A673 (cell line): ENCODE results near the gene CAB39. TPM values are rescaled to one million over a fixed set of nuclear protein-coding genes. Genes with fewer than 3 reads are reported as not detected.

Experiments used
- BruUV-seq: library from RNA; stranded (reverse); fragments of 400-500 nt; replicated peaks from 2 replicates; lab custom pipeline; 2021; lab: Mats Ljungman, UMichigan
- CTCF ChIA-PET: fragments of 300-600 bp; sonication (Branson Sonifier 250); formaldehyde crosslinking; loops from one replicate; lab custom pipeline; 2022; ENCODE audit warnings: antibody characterized with exemption; lab: Charles Lee
- POLR2A ChIA-PET: fragments of 300-600 bp; sonication (Branson Sonifier 250); formaldehyde crosslinking; loops from one replicate; lab custom pipeline; 2022; ENCODE audit warnings: antibody characterized with exemption; ENCODE audit not compliant: low non-redundant PET; lab: Charles Lee
- DNase-seq: peaks from one replicate; pipeline ENCODE4 v3.0.0-alpha.2; 2015; ENCODE audit warnings: low spot score
- H3K27ac ChIP-seq: fragments of 200-600 bp; sonication (generic); 2 replicates; pipeline ENCODE4 v1.5.1; 2016; ENCODE audit warnings: mixed run types, low read depth, mild to moderate bottlenecking, mixed read lengths, antibody characterized with exemption, low read length; ENCODE audit not compliant: poor library complexity, severe bottlenecking
- H3K27me3 ChIP-seq: fragments of 200-600 bp; sonication (generic); replicated peaks from 2 replicates; pipeline ENCODE4 v1.6.1; 2017; ENCODE audit warnings: mixed run types, low read depth, mild to moderate bottlenecking, mixed read lengths, antibody characterized with exemption, low read length; ENCODE audit not compliant: insufficient read depth, poor library complexity
- H3K36me3 ChIP-seq: fragments of 200-600 bp; sonication (generic); 2 replicates; pipeline ENCODE4 v1.6.1; 2016; ENCODE audit warnings: mixed run types, mild to moderate bottlenecking, mixed read lengths, antibody characterized with exemption, low read length; ENCODE audit not compliant: insufficient read depth, poor library complexity, severe bottlenecking
- H3K4me1 ChIP-seq: fragments of 200-600 bp; sonication (generic); 2 replicates; pipeline ENCODE4 v1.6.1; 2017; ENCODE audit warnings: mixed run types, mild to moderate bottlenecking, mixed read lengths, antibody characterized with exemption, low read length; ENCODE audit not compliant: insufficient read depth, poor library complexity, severe bottlenecking
- H3K4me3 ChIP-seq: fragments of 200-600 bp; sonication (generic); 2 replicates; pipeline ENCODE4 v1.5.1; 2016; ENCODE audit warnings: low read depth, mixed run types, mild to moderate bottlenecking, mixed read lengths, low read length; ENCODE audit not compliant: poor library complexity, severe bottlenecking
- H3K9me3 ChIP-seq: fragments of 200-600 bp; sonication (generic); 2 replicates; pipeline ENCODE4 v1.6.1; 2016; ENCODE audit warnings: mixed run types, low read depth, mild to moderate bottlenecking, mixed read lengths, antibody characterized with exemption, low read length; ENCODE audit not compliant: poor library complexity, severe bottlenecking
- CTCF ChIP-seq: fragments of 300-800, 200-600 bp; sonication (generic); conservative IDR thresholded peaks from 2 replicates; pipeline ENCODE4 v1.5.1; 2017; ENCODE audit warnings: low read depth, mild to moderate bottlenecking, antibody characterized with exemption, low read length, moderate library complexity, mixed read lengths
- EZH2 ChIP-seq: fragments of 200-600 bp; sonication (generic); IDR thresholded peaks from 2 replicates; pipeline ENCODE4 v1.6.1; 2017; ENCODE audit warnings: borderline replicate concordance, low read depth, mild to moderate bottlenecking, mixed read lengths, antibody characterized with exemption, low read length; ENCODE audit not compliant: poor library complexity, severe bottlenecking
- intact Hi-C: fragments of 100-400 bp; cut with micrococcal nuclease; formaldehyde crosslinking; loops from one replicate; pipeline ENCODE4 v1.10.0; 2022; ENCODE audit not compliant: unreplicated experiment
- total RNA-seq: library from RNA; stranded (reverse); gene quantifications from 2 replicates; pipeline ENCODE4 v1.2.3, GENCODE V29; 2021

CAB39 gene
- total RNA-seq, 1 experiment from 2014 or later: 58.2 TPM

- TF ChIP-seq EZH2 (no peak), CTCF (no peak)
- H3K4me3 ChIP-seq: peak overlapping the region; percentile 23
- no peak overlapping the region for H3K27ac ChIP-seq
- H3K27me3 ChIP-seq: no peaks in the 10 kb centered on the region
- no peaks in the 10 kb centered on the region for H3K4me1 ChIP-seq
- CTCF ChIA-PET: no interaction called here
- intact Hi-C loops: no loop called here
- no peaks in the 10 kb centered on the region for H3K9me3 ChIP-seq
- no TSS peak for BruUV-seq
- DNase-seq: no peak
- POLR2A ChIA-PET: no interaction called here
- H3K36me3 ChIP-seq: no peaks in the 10 kb centered on the region
Measured at GRCh38 chr2:230828272-230828961, 115.8 kb downstream of the CAB39 start.

GRCh38 chr2:230829293-230829692 is 116.7 kb downstream of the CAB39 start:
- CTCF ChIA-PET: no interaction called here
- BruUV-seq: no TSS peak

GRCh38 chr2:230829959-230830358 is 117.3 kb downstream of the CAB39 start:
- Histone ChIP-seq H3K36me3 (no peaks in the 10 kb centered on the region), H3K9me3 (no peaks in the 10 kb centered on the region), H3K27ac (no peak overlapping the region), H3K27me3 (no peaks in the 10 kb centered on the region), H3K4me1 (no peaks in the 10 kb centered on the region), H3K4me3 (no peak overlapping the region)
- no TSS peak for BruUV-seq
- DNase-seq: no peak
- TF ChIP-seq EZH2: no peak
- no peak for TF ChIP-seq CTCF
- intact Hi-C loops: no loop called here
- CTCF ChIA-PET: no interaction called here
- POLR2A ChIA-PET: no interaction called here

More at GRCh38 chr2:230829293-230829692, 116.7 kb downstream of the CAB39 start:
- Histone ChIP-seq H3K27me3 (no peaks in the 10 kb centered on the region), H3K36me3 (no peaks in the 10 kb centered on the region), H3K4me3 (no peak overlapping the region), H3K4me1 (no peaks in the 10 kb centered on the region), H3K27ac (no peak overlapping the region), H3K9me3 (no peaks in the 10 kb centered on the region)
- POLR2A ChIA-PET: no interaction called here
- no peak for DNase-seq
- no peak for TF ChIP-seq EZH2
- intact Hi-C loops: no loop called here

- TF ChIP-seq EZH2: no peak
- no peak for TF ChIP-seq CTCF
- Histone ChIP-seq H3K9me3 (no peaks in the 10 kb centered on the region), H3K4me1 (no peaks in the 10 kb centered on the region), H3K4me3 (no peak overlapping the region), H3K36me3 (no peaks in the 10 kb centered on the region), H3K27ac (no peak overlapping the region), H3K27me3 (no peaks in the 10 kb centered on the region)
- DNase-seq: no peak
- POLR2A ChIA-PET: no interaction called here
- CTCF ChIA-PET: no interaction called here
- intact Hi-C loops: no loop called here
- BruUV-seq: no TSS peak
Measured at GRCh38 chr2:230830428-230830827, 117.8 kb downstream of the CAB39 start.
